Body of pancreas (tissue), 4 donors: ENCODE measurements around the gene ZAP70. TPM values are rescaled to one million over a fixed set of nuclear protein-coding genes. Genes with fewer than 3 reads are reported as not detected.

ENCODE experiments used
- ATAC-seq: fragments of 150-250 bp; one replicate; pipeline ENCODE4 v1.9.1; 2016
- DNase-seq, 4 donors: peaks; one replicate each; pipeline ENCODE4 v3.0.0-alpha.2; 2019
- H3K27ac ChIP-seq, 4 donors: fragments of 200-600 bp; sonication (generic); 1 replicate in 3 of 4; 2 replicates in 1 of 4; pipeline versions ENCODE4 v1.5.1 to v1.6.1; 2016 to 2019; ENCODE audit warnings: mild to moderate bottlenecking in 1 of 4, mixed read lengths in 1 of 4, moderate library complexity in 1 of 4
- H3K27me3 ChIP-seq, 2 donors: fragments of 200-600 bp; sonication (generic); one replicate each; pipeline ENCODE4 v1.6.0; 2016; ENCODE audit warnings: mild to moderate bottlenecking in 1 of 2
- H3K36me3 ChIP-seq, 2 donors: fragments of 200-600 bp; sonication (generic); replicated peaks in 1 of 2; 2 replicates each; pipeline ENCODE4 v1.5.1; 2016; ENCODE audit warnings: low read depth in 2 of 2; ENCODE audit not compliant: insufficient read depth in 1 of 2
- H3K4me1 ChIP-seq: fragments of 200-600 bp; sonication (generic); one replicate; pipeline ENCODE4 v1.6.0; 2016
- H3K4me3 ChIP-seq, 2 donors: fragments of 200-600 bp; sonication (generic); 1 replicate in 1 of 2; 2 replicates in 1 of 2; pipeline ENCODE4 v1.5.1; 2016 to 2019
- H3K9me3 ChIP-seq, 3 donors: fragments of 200-600 bp; sonication (generic); 1 replicate in 2 of 3; 2 replicates in 1 of 3; pipeline ENCODE4 v1.5.1; 2016
- CTCF ChIP-seq, 7 experiments: fragments of 450-650 bp in 4 of 7; fragments of 200-600 bp in 3 of 7; sonication (generic) in 3 of 7; IDR thresholded peaks; one replicate each; pipeline ENCODE4 v1.5.1; 2016 to 2019; ENCODE audit warnings: antibody characterized with exemption in 7 of 7
- POLR2A ChIP-seq, 3 donors: fragments of 450-650 bp; IDR thresholded peaks; one replicate each; pipeline ENCODE4 v1.6.1; 2016; ENCODE audit warnings: antibody characterized with exemption in 3 of 3, mild to moderate bottlenecking in 2 of 3
- WGBS, 2 donors: methylation state at CpG; one replicate each; pipeline ENCODE4 v1.1.5; 2017; 5-methylcytosine and 5-hydroxymethylcytosine counted together
- intact Hi-C: fragments of 100-400 bp; cut with DNase I; formaldehyde crosslinking; loops from one replicate; pipeline ENCODE4 v1.15.1; 2023
- total RNA-seq, 2 donors: library from RNA; depleted of rRNA; stranded (reverse); fragments of >200 nt; gene quantifications; one replicate each; pipeline ENCODE4 v1.1.0, GENCODE V29; 2016

ZAP70 gene
- total RNA-seq, 2 donors from 2014 or later = 2.1 to 4.0 TPM

- intact Hi-C loops = loop anchor here (10.0 kb wide), 1 partner anchor 647 kb away; no protein-coding TSS in a partner anchor
- DNase-seq = no peak
- Histone ChIP-seq H3K4me3 (no peak overlapping the region), H3K4me1 (peaks cover 7% of the 10 kb centered on the region), H3K36me3 (no peaks in the 10 kb centered on the region), H3K27ac (no peak overlapping the region), H3K27me3 (no peaks in the 10 kb centered on the region), H3K9me3 (no peaks in the 10 kb centered on the region)
- WGBS, 2 donors = 77 to 91% methylated on average over 31 to 32 of the region's 32 CpGs
- ATAC-seq = no peak
- TF ChIP-seq POLR2A (IDR thresholded peaks at IDR 0.05) (no peak), CTCF (IDR thresholded peaks at IDR 0.05) (no peak)
These were observed 24.2 kb downstream of the ZAP70 start for GRCh38 chr2:97737421-97738178.

GRCh38 chr2:97738179-97739019 lies 25.0 kb downstream of the ZAP70 start:
- no peak for DNase-seq
- Histone ChIP-seq H3K36me3 (no peaks in the 10 kb centered on the region), H3K4me1 (peaks cover 7% of the 10 kb centered on the region), H3K27me3 (no peaks in the 10 kb centered on the region), H3K27ac (no peak overlapping the region), H3K4me3 (no peak overlapping the region), H3K9me3 (no peaks in the 10 kb centered on the region)
- 84 to 87% methylated on average over 9 of the region's 9 CpGs for WGBS, 2 donors
- no peak for ATAC-seq
- TF ChIP-seq CTCF (IDR thresholded peaks at IDR 0.05) (no peak), POLR2A (IDR thresholded peaks at IDR 0.05) (no peak)
- intact Hi-C loops = loop anchor here (10.0 kb wide), 1 partner anchor 646 kb away; no protein-coding TSS in a partner anchor

- intact Hi-C loops = loop anchor here (10.0 kb wide), 1 partner anchor 646 kb away; no protein-coding TSS in a partner anchor
- no peak overlapping the region for H3K27ac ChIP-seq
- H3K9me3 ChIP-seq = no peaks in the 10 kb centered on the region
- H3K4me3 ChIP-seq = no peak overlapping the region
- H3K27me3 ChIP-seq = no peaks in the 10 kb centered on the region
- ATAC-seq = no peak
- no peaks in the 10 kb centered on the region for H3K36me3 ChIP-seq
- DNase-seq = no peak
- peaks cover 7% of the 10 kb centered on the region for H3K4me1 ChIP-seq
- 74 to 84% methylated on average over 7 to 23 of the region's 23 CpGs for WGBS, 2 donors
- TF ChIP-seq POLR2A (IDR thresholded peaks at IDR 0.05) = no peak
These were observed 25.9 kb downstream of the ZAP70 start for GRCh38 chr2:97739020-97739892.

- DNase-seq = no peak
- Histone ChIP-seq H3K4me1 (peaks cover 7% of the 10 kb centered on the region), H3K27me3 (no peaks in the 10 kb centered on the region), H3K9me3 (no peaks in the 10 kb centered on the region), H3K27ac (no peak overlapping the region), H3K4me3 (no peak overlapping the region), H3K36me3 (no peaks in the 10 kb centered on the region)
- ATAC-seq = no peak
- 56 to 64% methylated on average over 5 of the region's 5 CpGs for WGBS, 2 donors
- intact Hi-C loops = loop anchor here (10.0 kb wide), 1 partner anchor 645 kb away; no protein-coding TSS in a partner anchor
- TF ChIP-seq CTCF (IDR thresholded peaks at IDR 0.05) (no peak), POLR2A (IDR thresholded peaks at IDR 0.05) (no peak)
These were observed 26.5 kb downstream of the ZAP70 start for GRCh38 chr2:97739893-97740245.
